Lung (tissue), 13 donors: Measurements from ENCODE around the gene ENDOV. TPM values are rescaled to one million over a fixed set of nuclear protein-coding genes. Genes with fewer than 3 reads are reported as not detected.

Experiments used
- ATAC-seq: fragments of 200-7000 bp; cut with Tn5 transposase; one replicate; pipeline ENCODE4 v1.9.1; 2020; ENCODE audit warnings: moderate number of reproducible peaks; ENCODE audit not compliant: insufficient read depth, low FRiP score
- DNase-seq, 3 donors: peaks; one replicate each; pipeline ENCODE4 v3.0.0-alpha.2; 2013 to 2017
- H3K27ac ChIP-seq, 2 donors: one replicate each; pipeline ENCODE4 v1.5.1; 2013; ENCODE audit warnings: mild to moderate bottlenecking in 2 of 2, moderate library complexity in 2 of 2, control low read depth in 1 of 2, inconsistent platforms in 1 of 2, low read depth in 1 of 2, low read length in 1 of 2
- H3K27me3 ChIP-seq, 3 donors: one replicate each; pipeline ENCODE4 v1.5.1; 2013; ENCODE audit warnings: low read length in 2 of 3; ENCODE audit not compliant: control insufficient read depth in 3 of 3, insufficient read depth in 3 of 3
- H3K36me3 ChIP-seq, 4 donors: one replicate each; pipeline ENCODE4 v1.5.1; 2013; ENCODE audit warnings: low read length in 4 of 4, mild to moderate bottlenecking in 1 of 4, moderate library complexity in 1 of 4; ENCODE audit not compliant: control insufficient read depth in 4 of 4, insufficient read depth in 4 of 4
- H3K4me1 ChIP-seq, 5 donors: one replicate each; pipeline ENCODE4 v1.5.1; 2013; ENCODE audit warnings: low read length in 5 of 5, mild to moderate bottlenecking in 2 of 5, moderate library complexity in 1 of 5; ENCODE audit not compliant: control insufficient read depth in 5 of 5, insufficient read depth in 5 of 5
- H3K4me3 ChIP-seq: one replicate; pipeline ENCODE4 v1.5.1; 2013; ENCODE audit warnings: mild to moderate bottlenecking, control low read depth, moderate library complexity
- H3K9ac ChIP-seq, 2 donors: one replicate each; pipeline ENCODE4 v1.5.1; 2013; ENCODE audit warnings: low read length in 2 of 2, control low read depth in 1 of 2; ENCODE audit not compliant: insufficient read depth in 1 of 2
- H3K9me3 ChIP-seq, 4 donors: one replicate each; pipeline ENCODE4 v1.5.1; 2013; ENCODE audit warnings: low read length in 3 of 4, mild to moderate bottlenecking in 1 of 4, moderate library complexity in 1 of 4; ENCODE audit not compliant: control insufficient read depth in 4 of 4, insufficient read depth in 3 of 4
- WGBS, 2 donors: extraction: QIAGEN DNeasy Blood & Tissue Kit; methylation state at CpG; one replicate each; pipeline ENCODE4 v1.1.7; 2013; 5-methylcytosine and 5-hydroxymethylcytosine counted together
- polyA plus RNA-seq, 2 donors: library from polyadenylated mRNA; stranded (reverse); fragments of 200-250 nt; gene quantifications; one replicate each; pipeline ENCODE4 v1.2.1, GENCODE V29; 2013
- small RNA-seq: library from RNA; depleted of rRNA; stranded (forward); fragments of <200 nt; gene quantifications from one replicate; pipeline ENCODE3, GENCODE V24; 2014; ENCODE audit warnings: low replicate concordance
- total RNA-seq, 2 donors: library from RNA; depleted of rRNA in 1 of 2; stranded (reverse); fragments of >200 nt in 1 of 2; gene quantifications; one replicate each; pipeline ENCODE4 v1.2.1, GENCODE V29; 2014 to 2021
- TF ChIP-seq, protein P1 (sequence below): IDR thresholded peaks from 2 replicates; pipeline ENCODE4 v1.5.1; 2012; ENCODE audit warnings: mild to moderate bottlenecking; ENCODE audit errors: control extremely low read depth, extremely low read depth
- donor health status: control.
- donor health status: control.
- donor health status: Bipolar disorder and iron deficiency.
- donor health status: healthy.
- donor health status: DM: yes; HTN: yes; CAD: no.

ENDOV gene
- total and polyA plus RNA-seq, 4 donors: 11.8 to 28.8 (median 22.4) TPM

DNA sequence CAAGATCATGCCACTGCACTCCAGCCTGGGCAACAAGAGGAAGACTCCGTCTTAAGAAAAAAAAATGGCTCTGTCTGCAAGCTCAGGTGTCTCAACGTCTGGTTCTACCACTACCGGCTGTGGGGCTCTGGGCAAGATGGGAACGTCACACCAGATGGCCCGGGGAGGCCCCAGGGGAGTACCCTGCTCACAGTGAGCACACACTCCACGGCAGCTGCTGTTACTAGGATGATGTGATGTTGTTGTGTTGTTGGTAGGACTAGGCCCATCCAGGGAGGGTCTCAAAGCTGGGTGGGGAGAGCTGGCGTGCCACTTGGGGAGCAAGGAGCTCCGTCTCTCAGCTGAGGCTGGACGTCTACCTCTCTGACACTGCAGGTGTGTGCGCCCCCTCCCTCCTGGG, 70.9 kb downstream of the ENDOV start:
- no peak overlapping the region for H3K9ac ChIP-seq
- TF ChIP-seq, protein P1, sequence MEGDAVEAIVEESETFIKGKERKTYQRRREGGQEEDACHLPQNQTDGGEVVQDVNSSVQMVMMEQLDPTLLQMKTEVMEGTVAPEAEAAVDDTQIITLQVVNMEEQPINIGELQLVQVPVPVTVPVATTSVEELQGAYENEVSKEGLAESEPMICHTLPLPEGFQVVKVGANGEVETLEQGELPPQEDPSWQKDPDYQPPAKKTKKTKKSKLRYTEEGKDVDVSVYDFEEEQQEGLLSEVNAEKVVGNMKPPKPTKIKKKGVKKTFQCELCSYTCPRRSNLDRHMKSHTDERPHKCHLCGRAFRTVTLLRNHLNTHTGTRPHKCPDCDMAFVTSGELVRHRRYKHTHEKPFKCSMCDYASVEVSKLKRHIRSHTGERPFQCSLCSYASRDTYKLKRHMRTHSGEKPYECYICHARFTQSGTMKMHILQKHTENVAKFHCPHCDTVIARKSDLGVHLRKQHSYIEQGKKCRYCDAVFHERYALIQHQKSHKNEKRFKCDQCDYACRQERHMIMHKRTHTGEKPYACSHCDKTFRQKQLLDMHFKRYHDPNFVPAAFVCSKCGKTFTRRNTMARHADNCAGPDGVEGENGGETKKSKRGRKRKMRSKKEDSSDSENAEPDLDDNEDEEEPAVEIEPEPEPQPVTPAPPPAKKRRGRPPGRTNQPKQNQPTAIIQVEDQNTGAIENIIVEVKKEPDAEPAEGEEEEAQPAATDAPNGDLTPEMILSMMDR: no peak
- no peaks in the 10 kb centered on the region for H3K4me1 ChIP-seq
- ATAC-seq: no peak
- H3K27me3 ChIP-seq: peaks cover 14 to 54% (median 22%) of the 10 kb centered on the region in 3 donors
- peaks cover 0 to 24% (median 0%) of the 10 kb centered on the region in 4 donors for H3K9me3 ChIP-seq
- WGBS, 2 donors: 74 to 83% methylated on average over 10 of the region's 10 CpGs
- H3K4me3 ChIP-seq: no peak overlapping the region
- H3K36me3 ChIP-seq: no peaks in the 10 kb centered on the region
- no peak for DNase-seq
- H3K27ac ChIP-seq: no peak overlapping the region

DNA sequence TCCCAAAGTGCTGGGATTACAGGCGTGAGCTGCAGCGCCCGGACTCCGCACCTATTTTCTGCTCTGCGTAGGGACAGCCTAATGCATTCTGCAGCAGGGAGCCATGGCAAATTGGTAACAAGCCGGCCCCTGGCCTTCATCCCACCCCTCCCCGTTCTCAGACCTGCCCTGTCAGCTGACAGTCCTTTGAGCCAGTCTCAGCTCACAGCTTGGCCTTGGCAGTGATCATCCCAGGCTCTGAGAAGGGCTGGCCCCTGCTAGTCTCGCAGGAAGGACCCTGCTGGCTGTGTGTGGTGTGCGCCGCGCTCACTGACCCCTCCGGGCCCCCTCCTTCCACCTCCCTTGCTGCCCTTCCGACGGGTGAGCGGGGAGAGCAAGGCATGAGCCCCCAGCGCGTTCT, 71.7 kb downstream of the ENDOV start:
- ATAC-seq (no peak), DNase-seq (no peak)
- WGBS, 2 donors: 36 to 38% methylated on average over 17 of the region's 17 CpGs
- H3K9ac ChIP-seq: no peak overlapping the region
- TF ChIP-seq, protein P1: no peak
- H3K27me3 ChIP-seq: peaks cover 7 to 46% (median 14%) of the 10 kb centered on the region in 3 donors
- H3K36me3 ChIP-seq: no peaks in the 10 kb centered on the region
- H3K27ac ChIP-seq: no peak overlapping the region
- H3K4me1 ChIP-seq: no peaks in the 10 kb centered on the region
- H3K4me3 ChIP-seq: no peak overlapping the region
- H3K9me3 ChIP-seq: peaks cover 0 to 22% (median 0%) of the 10 kb centered on the region in 4 donors

DNA sequence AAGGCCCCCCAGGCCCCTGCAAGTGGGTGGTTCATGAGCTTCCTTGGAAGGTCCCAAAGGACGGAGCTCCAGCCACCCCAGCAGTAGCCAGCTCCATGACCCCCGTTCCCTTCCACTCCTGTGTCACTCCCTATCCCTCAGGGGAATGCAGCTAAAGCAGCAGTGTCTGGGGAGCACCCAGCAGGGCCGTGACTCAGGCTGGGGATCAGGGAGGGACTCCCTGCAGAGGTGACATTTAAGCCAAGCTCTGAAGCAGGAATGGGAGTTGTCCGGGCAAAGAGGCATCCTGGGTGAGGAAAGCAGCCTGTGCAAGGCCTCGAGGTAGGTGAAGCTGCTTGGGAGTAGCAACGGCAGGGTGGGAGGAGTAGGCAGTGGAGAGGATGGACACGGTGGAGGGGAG, 72.5 kb downstream of the ENDOV start:
- ATAC-seq (no peak), DNase-seq (no peak)
- no peak overlapping the region for H3K9ac ChIP-seq
- H3K27ac ChIP-seq: no peak overlapping the region
- TF ChIP-seq, protein P1: no peak
- no peaks in the 10 kb centered on the region for H3K4me1 ChIP-seq
- H3K4me3 ChIP-seq: no peak overlapping the region
- H3K9me3 ChIP-seq: peaks cover 0 to 22% (median 0%) of the 10 kb centered on the region in 4 donors
- H3K27me3 ChIP-seq: peaks cover 3 to 38% (median 9%) of the 10 kb centered on the region in 3 donors
- WGBS, 2 donors: 46 to 54% methylated on average over 6 to 7 of the region's 7 CpGs
- H3K36me3 ChIP-seq: no peaks in the 10 kb centered on the region

Small RNA genes lying within 50 kb of the gene (small RNA-seq; reads per million reads assigned to genes)
- not detected for gene MIR4730

Other genes starting within 250 kb of the ENDOV start
- gene CARD14, start 245.1 kb upstream of the ENDOV start, total RNA-seq: 1 to 10 TPM; 1.5 to 1.8 TPM
- under 1 TPM; 0.50 to 0.93 TPM for gene CARD14, start 245.1 kb upstream of the ENDOV start, polyA plus RNA-seq
- 10 to 100 TPM; 27.5 to 75.1 TPM for gene SGSH, start 194.8 kb upstream of the ENDOV start, total RNA-seq
- 10 to 100 TPM; 42.5 to 65.7 TPM for gene SGSH, start 194.8 kb upstream of the ENDOV start, polyA plus RNA-seq
- 10 to 100 TPM; 27.8 to 34.2 TPM for gene SLC26A11, start 194.7 kb upstream of the ENDOV start, total RNA-seq
- 10 to 100 TPM; 25.0 to 37.0 TPM for gene SLC26A11, start 194.7 kb upstream of the ENDOV start, polyA plus RNA-seq
- gene RNF213, start 154.3 kb upstream of the ENDOV start, total RNA-seq: 100 to 1,000 TPM; 135 to 198 TPM
- gene RNF213, start 154.3 kb upstream of the ENDOV start, polyA plus RNA-seq: 10 to 100 TPM; 67.0 to 76.7 TPM
- gene NPTX1, start 61.4 kb downstream of the ENDOV start, total RNA-seq: 1 to 10 TPM; 1.8 to 7.5 TPM
- under 1 TPM; 0.56 to 0.57 TPM for gene NPTX1, start 61.4 kb downstream of the ENDOV start, polyA plus RNA-seq
- gene RPTOR, start 129.7 kb downstream of the ENDOV start, total RNA-seq: 10 to 100 TPM; 44.9 to 46.1 TPM
- gene RPTOR, start 129.7 kb downstream of the ENDOV start, polyA plus RNA-seq: 10 to 100 TPM; 12.4 to 14.5 TPM